Measurements from ENCODE around the gene KIR3DL2.
"Not testable (repeated sequence)": the region's sequence is repeated elsewhere in the genome, so short reads cannot be mapped to it uniquely, and the experiment has no call there.

Gene KIR3DL2

DNA sequence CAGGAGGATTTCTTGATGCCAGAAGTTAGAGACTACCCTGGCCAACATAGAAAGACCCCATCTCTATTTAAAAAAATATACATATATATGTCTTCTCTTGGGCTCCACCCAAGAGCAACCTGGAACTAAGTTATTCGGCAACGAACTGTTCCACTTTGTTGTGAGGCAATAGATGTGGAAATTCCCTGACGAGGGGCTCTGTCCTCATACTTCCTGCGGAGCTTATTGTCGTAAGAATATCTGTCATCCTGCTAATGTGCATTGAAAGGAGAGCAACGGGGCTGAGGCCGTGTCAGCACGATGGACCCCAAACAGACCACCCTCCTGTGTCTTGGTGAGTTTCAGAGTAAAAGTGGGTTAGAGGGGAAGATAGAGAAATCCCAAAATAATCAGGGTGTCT, 23.7 kb downstream of the KIR3DL2 start, which contains the start of gene FCAR:
FCAR (plus strand) TSS at position 246 of the 400 bp plus-strand sequence; CDS start at position 301, 55 bp downstream.
- peak; percentile 71 for DNase-seq

DNA sequence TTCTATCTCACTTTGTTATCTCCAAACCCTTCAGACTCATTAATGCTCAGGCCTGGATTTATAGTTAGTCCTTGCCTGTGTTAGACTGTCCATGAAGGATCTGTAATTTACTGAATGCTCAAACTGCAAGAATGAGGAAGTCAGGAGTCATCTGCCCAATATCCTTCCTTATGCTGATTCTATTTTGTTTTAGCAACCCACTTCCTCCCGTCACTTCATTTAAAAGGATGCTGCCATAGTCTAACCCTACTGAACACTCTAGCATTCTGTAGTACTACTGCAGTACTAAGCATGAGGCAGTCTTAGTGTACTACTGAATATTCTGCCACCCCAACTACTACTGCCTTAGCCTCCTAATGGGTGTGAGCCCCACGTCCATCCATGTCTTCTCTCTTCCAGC, 25.3 kb downstream of the KIR3DL2 start:
- DNase-seq, result no peak

DNA sequence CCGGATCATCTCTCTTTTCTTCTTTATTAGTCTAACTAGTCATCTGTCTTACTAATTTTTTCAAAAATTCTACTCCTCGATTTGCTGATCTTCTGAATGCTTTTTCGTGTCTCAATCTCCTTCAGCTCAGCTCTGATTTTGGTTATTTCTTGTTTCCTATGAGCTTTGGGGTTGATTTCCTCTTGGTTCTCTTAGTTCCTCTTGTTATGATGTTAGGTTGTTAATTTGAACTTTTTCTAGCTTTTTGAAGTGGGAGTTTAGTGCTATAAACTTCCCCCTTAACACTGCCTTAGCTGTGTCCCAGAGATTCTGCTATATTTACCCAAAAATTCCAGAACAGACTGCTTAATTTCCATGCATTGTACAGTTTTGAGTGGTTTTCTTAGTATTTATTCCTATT, 27.2 kb downstream of the KIR3DL2 start:
- no peak for DNase-seq

DNA sequence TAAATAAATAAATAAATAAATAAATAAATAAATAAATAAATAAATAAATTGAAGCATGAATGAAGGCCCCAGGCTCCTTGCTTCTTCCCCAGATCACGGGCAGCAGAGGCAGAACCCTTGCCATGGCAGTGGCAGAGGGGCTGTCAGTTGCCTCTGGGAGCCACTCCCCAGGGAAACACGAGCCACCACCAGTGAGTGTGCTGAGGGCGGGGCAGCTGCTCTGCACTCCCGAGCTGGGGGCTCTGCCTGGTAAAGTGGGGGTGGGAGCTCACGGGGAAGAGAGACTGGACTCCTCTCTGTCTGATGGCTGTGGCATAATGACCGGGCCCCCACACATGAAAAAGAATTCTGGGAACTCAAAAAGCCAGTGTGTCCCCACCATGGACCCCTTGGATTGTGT, 31.6 kb downstream of the KIR3DL2 start:
- DNase-seq, result no peak

DNA sequence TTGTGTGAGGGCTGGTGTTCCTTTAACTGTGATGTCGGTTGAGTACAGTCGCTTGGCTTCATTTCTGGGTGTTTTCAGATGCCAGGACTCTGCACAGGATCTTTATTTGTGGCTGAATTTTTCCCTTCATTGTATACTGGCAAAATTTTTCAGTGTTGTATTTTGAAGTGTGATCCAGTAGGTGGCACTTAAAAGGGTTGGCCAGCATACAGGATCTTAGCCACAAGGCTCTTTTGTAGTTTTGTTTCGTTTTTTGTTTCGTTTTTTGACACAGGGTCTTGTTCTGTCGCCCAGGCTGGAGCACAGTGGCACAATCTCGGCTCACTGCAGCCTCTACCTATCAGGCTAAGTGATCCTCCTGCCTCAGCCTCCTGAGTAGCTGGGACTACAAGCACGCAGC, 32.5 kb downstream of the KIR3DL2 start:
- no peak for DNase-seq

DNA sequence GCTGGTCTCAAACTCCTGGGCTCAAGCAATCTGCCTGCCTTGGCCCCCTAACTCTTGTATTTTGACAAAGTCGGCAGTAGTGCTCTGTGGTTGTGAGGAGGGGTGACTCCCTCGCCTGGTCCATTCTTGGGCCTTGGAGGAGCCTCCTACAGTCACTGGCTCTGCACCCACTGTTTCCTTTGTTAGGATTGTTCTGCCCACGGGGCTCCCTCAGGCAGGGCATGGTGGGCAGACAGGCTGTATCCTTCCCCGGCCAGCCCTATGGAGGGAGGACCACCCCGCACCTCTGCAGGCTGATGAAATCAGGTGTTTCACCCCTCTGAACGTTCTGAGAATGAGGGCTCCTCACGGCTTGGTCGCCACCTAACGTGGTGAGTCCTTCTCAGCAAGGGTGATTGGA, 33.0 kb downstream of the KIR3DL2 start:
- no peak for DNase-seq

DNA sequence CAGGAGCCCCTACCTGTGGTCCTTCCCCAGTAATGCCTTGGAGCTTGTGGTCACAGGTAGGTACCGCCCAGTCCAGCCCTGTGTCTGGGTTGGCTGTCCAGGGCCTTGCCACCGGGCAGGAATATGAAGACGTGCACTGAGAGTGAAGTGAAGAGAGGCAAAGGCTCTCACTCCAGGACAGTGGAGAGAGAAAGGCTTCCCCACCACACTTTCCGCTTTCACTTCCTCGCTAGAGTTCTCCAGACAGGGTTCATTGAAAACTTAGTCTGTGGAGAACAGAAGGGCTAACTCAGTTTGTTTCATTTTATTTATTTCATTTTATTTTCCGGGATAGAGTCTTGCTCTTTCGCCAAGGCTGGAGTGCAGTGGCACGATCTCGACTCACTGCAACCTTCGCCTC, 38.0 kb downstream of the KIR3DL2 start:
- no peak for DNase-seq

DNA sequence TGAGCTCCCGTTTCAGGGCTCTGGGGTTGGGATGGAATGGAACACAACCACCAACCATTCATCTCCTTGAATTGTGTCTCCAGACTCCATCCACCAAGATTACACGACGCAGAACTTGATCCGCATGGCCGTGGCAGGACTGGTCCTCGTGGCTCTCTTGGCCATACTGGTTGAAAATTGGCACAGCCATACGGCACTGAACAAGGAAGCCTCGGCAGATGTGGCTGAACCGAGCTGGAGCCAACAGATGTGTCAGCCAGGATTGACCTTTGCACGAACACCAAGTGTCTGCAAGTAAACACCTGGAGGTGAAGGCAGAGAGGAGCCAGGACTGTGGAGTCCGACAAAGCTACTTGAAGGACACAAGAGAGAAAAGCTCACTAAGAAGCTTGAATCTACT, 39.3 kb downstream of the KIR3DL2 start:
- DNase-seq, result no peak

DNA sequence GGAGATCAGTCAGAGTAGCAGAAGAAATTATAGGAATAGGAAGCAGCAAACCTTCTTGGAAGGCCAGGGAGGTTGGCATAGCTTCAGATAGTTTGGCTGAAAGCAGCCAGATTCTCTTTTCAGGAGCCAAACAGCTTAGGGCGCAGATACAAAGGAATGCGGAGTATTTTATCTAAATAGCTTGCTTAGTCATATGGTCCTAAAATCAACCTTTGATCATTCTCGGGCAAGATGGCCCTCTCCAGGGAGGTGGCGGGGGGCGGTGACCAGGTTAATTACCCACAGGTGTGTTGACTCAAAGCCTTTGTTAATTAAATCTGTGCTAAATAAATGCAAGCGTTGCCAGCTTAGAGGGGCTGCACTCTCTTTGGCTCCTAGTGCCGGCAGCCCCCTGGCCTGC, 43.2 kb downstream of the KIR3DL2 start:
- DNase-seq, result no peak

DNA sequence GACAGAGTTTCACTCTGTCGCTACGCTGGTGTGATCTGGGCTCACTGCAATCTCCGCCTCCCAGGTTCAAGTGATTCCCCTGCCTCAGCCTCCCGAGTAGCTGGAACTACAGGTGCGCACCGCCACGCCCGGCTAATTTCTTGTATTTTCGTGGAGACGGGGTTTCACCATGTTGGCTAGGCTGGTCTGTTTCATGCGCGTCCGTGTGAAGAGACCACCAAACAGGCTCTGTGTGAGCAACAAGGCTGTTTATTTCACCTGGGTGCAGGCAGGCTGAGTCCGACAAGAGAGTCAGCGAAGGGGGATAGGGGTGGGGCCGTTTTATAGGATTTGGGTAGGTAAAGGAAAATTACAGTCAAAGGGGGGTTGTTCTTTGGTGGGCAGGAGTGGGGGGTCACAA, 43.9 kb downstream of the KIR3DL2 start:
- DNase-seq, result not testable (repeated sequence)

DNA sequence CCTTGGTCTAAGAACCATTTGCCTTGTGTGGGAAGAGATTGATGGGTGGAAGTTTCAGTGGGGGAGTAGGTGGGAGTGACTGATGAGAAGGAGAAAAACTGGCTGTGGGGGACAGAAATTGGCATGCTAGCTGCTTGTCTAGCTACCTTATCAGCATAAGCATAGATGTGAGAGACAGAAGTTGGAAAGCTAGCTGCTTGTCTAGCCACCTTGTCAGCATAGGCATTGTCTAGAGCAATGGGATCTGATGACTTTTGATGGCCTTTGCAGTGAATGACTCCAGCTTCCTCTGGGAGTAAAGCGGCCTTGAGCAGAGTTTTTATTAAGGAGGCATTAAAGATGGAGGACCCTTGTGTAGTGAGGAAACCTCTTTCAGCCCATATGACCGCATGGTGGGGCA, 45.8 kb downstream of the KIR3DL2 start:
- DNase-seq, result no peak

DNA sequence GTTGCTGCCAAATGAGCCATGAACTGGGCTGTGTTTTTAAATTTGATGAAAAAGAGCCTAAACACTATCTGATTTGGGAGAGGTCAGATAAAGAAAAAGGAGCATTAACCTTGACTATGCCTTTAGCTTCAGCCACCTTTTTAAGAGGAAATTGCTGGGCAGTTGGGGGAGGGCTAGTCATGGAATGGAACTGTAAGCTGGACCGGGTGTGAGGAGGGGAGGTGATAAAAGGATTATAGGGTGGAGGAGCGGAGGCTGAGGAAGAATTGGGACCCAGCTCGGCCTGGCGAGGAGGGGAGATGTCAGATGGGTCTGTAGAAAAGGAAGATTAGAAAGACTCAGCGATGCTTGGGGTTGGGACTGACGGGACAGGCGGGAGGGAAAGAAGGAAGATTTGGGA, 48.4 kb downstream of the KIR3DL2 start:
- not testable (repeated sequence) for DNase-seq

DNA sequence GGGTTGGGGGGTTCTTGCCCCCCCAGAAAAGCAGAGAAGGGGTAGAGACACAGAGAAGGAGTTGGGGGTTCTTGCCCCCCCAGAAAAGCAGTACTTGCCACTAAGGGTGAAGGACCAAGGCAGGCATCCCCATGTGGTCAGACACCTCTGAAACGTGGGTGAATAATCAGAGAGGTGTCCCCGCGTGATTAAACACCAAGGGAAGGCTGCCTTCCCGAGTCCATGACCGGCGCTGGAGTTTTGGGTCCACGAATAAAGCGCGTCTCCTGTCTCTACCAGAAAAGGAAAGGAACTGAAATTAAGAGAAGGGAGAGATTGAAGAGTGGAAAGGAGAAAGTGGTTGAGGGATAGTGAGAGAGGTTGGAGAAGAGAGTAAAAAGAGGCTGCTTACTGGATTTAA, 49.4 kb downstream of the KIR3DL2 start:
- not testable (repeated sequence) for DNase-seq

DNA sequence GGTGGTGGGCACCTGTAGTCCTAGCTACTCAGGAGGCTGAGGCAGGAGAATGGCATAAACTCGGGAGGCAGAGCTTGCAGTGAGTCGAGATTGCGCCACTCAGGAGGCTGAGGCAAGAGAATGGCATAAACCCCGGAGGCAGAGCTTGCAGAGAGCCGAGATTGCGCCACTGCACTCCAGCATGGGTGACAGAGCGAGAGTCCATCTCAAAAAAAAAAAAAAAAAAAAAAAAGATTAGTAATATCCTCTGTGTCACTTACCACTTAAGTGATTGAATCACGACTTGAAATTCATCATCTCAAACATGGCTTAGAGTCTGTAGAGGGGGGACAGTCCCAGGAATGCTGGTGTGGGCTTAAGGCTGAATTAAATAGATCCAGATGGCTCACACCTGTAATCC, 50.9 kb downstream of the KIR3DL2 start:
- DNase-seq, result peak; percentile 78

DNA sequence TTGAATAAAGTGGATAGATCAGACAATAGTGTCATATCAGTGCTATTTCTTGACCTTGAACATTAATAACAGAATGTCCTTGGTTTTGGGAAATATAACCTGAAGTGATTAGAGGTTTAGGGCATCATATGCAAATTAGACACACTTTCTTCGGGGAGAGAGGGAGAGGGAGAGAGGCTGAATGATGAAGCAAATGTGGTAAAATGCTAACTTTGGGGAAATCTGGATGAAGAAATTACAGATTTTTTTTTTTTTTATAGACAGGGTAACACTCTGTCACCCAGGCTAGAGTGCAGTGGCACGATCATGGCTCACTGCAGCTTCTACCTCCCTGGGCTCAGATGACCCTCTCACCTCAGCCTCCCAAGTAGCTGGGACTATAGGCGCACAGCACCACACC, 51.8 kb downstream of the KIR3DL2 start:
- no peak for DNase-seq

DNA sequence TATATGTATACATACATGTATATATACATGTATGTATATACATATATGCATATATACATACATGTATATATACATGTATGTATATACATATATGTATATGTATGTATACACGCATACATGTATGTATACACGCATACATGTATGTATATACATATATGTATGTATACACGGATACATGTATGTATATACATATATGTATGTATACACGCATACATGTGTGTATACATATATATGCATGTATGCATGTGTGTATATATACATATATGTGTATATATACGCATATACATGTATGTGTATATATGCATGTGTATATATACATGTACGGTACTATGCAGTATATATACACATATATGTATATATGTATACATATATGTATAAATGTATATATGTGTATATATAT, 53.1 kb downstream of the KIR3DL2 start:
- no peak for DNase-seq

DNA sequence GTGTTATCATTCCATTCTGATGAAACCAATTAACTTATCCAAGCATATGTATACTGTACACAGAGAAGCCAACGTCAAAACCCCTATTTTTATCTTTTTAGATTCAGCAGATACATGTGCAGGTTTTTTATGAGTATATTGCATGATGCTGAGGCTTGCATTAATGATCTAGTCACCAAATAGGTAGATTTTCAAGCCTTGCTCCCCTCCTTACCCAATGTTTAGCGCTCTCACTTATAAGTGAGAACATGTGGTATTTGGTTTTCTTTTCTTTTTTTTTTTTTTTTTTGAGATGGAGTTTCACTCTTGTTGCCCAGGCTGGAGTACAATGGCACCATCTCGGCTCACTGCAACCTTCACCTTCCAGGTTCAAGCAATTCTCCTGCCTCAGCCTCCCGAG, 54.0 kb downstream of the KIR3DL2 start:
- DNase-seq, result not testable (repeated sequence)

DNA sequence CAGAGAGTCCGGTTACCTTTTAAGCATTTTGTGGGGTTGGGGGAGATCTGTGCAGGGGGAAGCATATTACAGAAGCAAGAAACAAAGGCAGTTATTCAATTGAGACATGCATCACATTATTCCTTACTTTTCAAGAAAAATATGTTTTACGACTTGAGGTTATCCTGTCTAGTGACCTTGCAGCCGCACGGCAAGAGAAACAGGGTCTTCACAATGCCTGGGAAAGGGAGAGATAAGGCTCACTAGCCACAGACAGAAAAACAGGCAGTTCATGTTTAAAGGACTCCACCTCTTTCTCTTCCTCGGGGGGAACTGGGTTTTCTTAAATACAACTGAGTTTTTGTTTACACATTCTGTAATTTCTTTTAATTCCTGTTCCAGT, 55.2 kb downstream of the KIR3DL2 start:
- DNase-seq, result no peak

DNA sequence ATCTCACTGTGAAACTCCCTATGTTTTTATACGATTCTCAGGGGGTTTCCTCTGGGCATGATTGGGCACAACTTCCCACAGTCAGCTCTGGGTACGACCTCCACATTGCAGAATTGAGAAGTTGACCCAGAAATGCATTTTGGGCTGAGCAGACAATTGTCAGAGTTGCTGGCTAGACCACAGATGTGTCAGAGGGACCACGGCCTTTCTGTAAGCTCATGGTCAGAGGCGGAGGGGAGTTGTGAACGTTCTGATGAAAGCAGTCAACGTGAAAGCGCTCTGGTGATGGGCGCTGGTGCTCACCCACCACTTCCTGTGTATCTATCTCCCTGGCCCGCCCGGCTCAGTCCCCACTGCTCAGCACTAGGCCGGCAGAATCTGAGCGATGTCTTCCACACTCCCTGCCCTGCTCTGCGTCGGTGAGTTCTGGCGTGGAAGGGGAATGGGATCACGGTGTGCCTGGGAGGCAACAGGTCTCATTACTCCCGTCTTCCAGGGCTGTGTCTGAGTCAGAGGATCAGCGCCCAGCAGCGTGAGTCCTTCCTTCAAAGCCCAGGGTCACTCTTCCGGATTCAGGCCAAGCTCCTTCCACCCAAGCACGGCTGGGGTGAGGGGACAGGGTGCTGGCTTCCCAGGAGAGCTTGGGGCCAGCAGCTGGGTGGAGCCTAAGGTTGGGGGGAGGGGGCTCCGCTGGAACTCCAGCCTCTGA, 55.7 kb downstream of the KIR3DL2 start, which contains the start of gene NCR1:
NCR1 (plus strand) TSS at position 346 of the 709 bp plus-strand sequence; CDS start at position 386, 40 bp downstream.
- peak; percentile 53 for DNase-seq

DNA sequence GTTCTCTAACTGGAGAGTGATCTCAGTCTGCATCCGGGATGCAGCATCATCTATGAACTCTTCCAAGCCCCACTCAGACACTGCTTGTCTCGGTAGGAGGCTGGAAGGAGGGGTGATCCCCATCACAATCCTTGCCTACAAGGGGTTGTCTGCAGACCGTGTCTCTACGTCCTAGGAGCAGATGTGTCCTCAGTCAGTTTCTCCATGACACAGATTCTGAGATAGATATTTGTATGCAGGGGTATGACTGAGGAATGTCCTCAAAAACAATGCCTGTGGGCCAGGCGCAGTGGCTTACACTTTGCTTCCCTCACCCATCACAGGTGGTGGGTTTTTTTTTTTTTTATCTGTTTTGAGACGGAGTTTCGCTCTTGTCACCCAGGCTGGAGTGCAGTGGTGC, 56.6 kb downstream of the KIR3DL2 start:
- no peak for DNase-seq

DNA sequence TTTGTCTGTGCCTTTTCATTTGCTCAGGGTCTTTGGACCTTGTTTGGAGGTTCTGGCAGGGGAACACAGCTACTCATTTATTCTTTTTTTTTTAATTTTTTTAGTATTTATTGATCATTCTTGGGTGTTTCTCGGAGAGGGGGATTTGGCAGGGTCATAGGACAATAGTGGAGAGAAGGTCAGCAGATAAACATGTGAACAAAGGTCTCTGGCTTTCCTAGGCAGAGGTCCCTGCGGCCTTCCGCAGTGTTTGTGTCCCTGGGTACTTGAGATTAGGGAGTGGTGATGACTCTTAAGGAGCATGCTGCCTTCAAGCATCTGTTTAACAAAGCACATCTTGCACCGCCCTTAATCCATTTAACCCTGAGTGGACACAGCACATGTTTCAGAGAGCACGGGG, 57.7 kb downstream of the KIR3DL2 start:
- DNase-seq, result not testable (repeated sequence)
